Neural crest cell (in vitro differentiated cells): ENCODE results near the gene WDR59. TPM values are rescaled to one million over a fixed set of nuclear protein-coding genes. Genes with fewer than 3 reads are reported as not detected.

ENCODE experiments used
- DNase-seq: peaks from one replicate; pipeline ENCODE4 v3.0.0; 2021; ENCODE audit warnings: low read depth, mixed read lengths, low spot score
- H3K27ac Mint-ChIP-seq: one replicate; pipeline ENCODE4 v1.8.0; 2021; ENCODE audit warnings: mild to moderate bottlenecking, mixed read lengths; ENCODE audit not compliant: unreplicated experiment
- H3K27me3 Mint-ChIP-seq: 2 replicates; pipeline ENCODE4 v1.8.0; 2021; ENCODE audit warnings: low read depth, mild to moderate bottlenecking, mixed read lengths
- H3K36me3 Mint-ChIP-seq: 2 replicates; pipeline ENCODE4 v1.8.0; 2021; ENCODE audit warnings: low read depth, mild to moderate bottlenecking, mixed read lengths
- H3K4me1 Mint-ChIP-seq: 2 replicates; pipeline ENCODE4 v1.8.0; 2021; ENCODE audit warnings: mixed read lengths
- H3K4me3 Mint-ChIP-seq: one replicate; pipeline ENCODE4 v1.8.0; 2021; ENCODE audit warnings: mild to moderate bottlenecking, mixed read lengths
- H3K9me3 Mint-ChIP-seq: 2 replicates; pipeline ENCODE4 v1.8.0; 2021; ENCODE audit warnings: mixed read lengths
- CTCF ChIP-seq: fragments of 200-600 bp; sonication (generic); conservative IDR thresholded peaks from 2 replicates; pipeline ENCODE4 v1.5.0; 2021; ENCODE audit warnings: antibody characterized with exemption, mild to moderate bottlenecking
- total RNA-seq: library from RNA; stranded (reverse); gene quantifications from 2 replicates; pipeline ENCODE4 v1.2.1, GENCODE V29; 2021

Gene WDR59
- total RNA-seq, 1 donor from 2014 or later = 85.3 TPM

- Mint-ChIP-seq H3K27me3 (no peaks in the 10 kb centered on the region), H3K27ac (no peak overlapping the region), H3K9me3 (no peaks in the 10 kb centered on the region), H3K4me3 (no peak overlapping the region), H3K36me3 (peaks cover 11% of the 10 kb centered on the region), H3K4me1 (no peaks in the 10 kb centered on the region)
- DNase-seq = no peak
- TF ChIP-seq CTCF = no peak
Observed at GRCh38 chr16:74898659-74899058, 86.3 kb downstream of the WDR59 start.

DNA sequence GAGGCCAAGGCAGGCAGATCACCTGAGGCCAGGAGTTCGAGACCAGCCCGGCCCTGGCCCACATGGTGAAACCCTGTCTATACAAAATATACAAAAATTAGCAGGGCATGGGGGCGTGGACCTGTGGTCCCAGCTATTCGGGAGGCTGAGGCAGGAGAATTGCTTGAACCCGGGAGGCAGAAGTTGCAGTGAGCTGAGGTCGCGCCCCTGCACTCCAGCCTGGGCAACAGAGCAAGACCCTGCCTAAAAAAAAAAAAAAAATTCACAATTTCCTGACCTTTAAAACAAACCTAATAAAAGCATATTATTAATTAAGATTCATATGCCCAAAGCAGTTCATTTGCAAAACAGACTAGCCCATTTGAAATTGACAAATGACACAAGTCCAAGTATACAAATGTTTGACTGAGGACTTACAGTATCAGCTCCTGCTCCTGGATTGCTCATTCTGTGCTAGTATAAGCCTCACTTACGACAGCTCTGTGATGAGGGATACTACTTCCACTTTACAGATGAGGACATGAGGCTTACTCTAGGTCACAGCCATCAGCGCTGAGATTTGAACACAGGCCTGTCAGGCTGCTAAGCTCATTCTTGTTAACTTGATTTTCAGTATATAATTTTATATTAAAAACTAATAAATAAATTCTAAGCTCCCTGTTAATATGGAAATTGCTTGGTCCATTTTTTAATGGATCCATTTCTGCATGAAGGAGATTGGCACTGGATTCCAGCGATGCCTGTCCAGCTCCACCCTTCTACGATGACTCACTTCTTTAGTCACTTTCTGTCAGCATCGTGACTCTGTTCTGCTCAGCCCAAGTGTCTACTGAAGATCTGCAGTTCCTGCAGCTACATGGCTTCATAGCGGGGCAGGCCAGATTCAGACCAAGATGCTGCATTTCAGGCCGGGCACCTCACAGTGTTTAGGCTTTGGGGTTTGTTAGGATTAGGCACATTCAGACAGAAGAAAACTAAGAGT, 88.2 kb downstream of the WDR59 start:
- H3K27ac Mint-ChIP-seq = no peak overlapping the region
- no peaks in the 10 kb centered on the region for H3K9me3 Mint-ChIP-seq
- no peaks in the 10 kb centered on the region for H3K4me1 Mint-ChIP-seq
- H3K4me3 Mint-ChIP-seq = no peak overlapping the region
- H3K27me3 Mint-ChIP-seq = no peaks in the 10 kb centered on the region
- TF ChIP-seq CTCF = no peak
- H3K36me3 Mint-ChIP-seq = peaks cover 9% of the 10 kb centered on the region
- no peak for DNase-seq

- Mint-ChIP-seq H3K27ac (no peak overlapping the region), H3K4me3 (no peak overlapping the region), H3K36me3 (peaks cover 12% of the 10 kb centered on the region), H3K27me3 (no peaks in the 10 kb centered on the region), H3K9me3 (no peaks in the 10 kb centered on the region), H3K4me1 (no peaks in the 10 kb centered on the region)
- no peak for TF ChIP-seq CTCF
- DNase-seq = no peak
Observed at GRCh38 chr16:74893541-74893940, 91.4 kb downstream of the WDR59 start.

- H3K36me3 Mint-ChIP-seq = peaks cover 12% of the 10 kb centered on the region
- no peaks in the 10 kb centered on the region for H3K4me1 Mint-ChIP-seq
- no peaks in the 10 kb centered on the region for H3K27me3 Mint-ChIP-seq
Observed at GRCh38 chr16:74892574-74893461, 92.1 kb downstream of the WDR59 start.

More at GRCh38 chr16:74892574-74893461, 92.1 kb downstream of the WDR59 start:
- Mint-ChIP-seq H3K9me3 (no peaks in the 10 kb centered on the region), H3K27ac (no peak overlapping the region), H3K4me3 (no peak overlapping the region)
- no peak for TF ChIP-seq CTCF
- no peak for DNase-seq
